Thymus (tissue), 11 donors: ENCODE data around the gene SUN1. TPM values are rescaled to one million over a fixed set of nuclear protein-coding genes. Genes with fewer than 3 reads are reported as not detected.

Source experiments
- DNase-seq, 9 donors: peaks; one replicate each; pipeline ENCODE4 v3.0.0-alpha.2; 2013; ENCODE audit warnings: low spot score in 9 of 9, low read depth in 6 of 9, missing footprints in 1 of 9
- H3K27ac ChIP-seq, 2 donors: one replicate each; pipeline ENCODE4 v1.5.1; 2013; ENCODE audit warnings: control low read depth in 1 of 2, low read depth in 1 of 2, low read length in 1 of 2, mild to moderate bottlenecking in 1 of 2, moderate library complexity in 1 of 2
- H3K27me3 ChIP-seq, 2 donors: one replicate each; pipeline ENCODE4 v1.5.1; 2013; ENCODE audit warnings: low read length in 1 of 2; ENCODE audit not compliant: control insufficient read depth in 2 of 2, insufficient read depth in 1 of 2
- H3K36me3 ChIP-seq, 2 donors: one replicate each; pipeline ENCODE4 v1.5.1; 2013; ENCODE audit warnings: low read length in 1 of 2, mild to moderate bottlenecking in 1 of 2, moderate library complexity in 1 of 2; ENCODE audit not compliant: control insufficient read depth in 2 of 2, insufficient read depth in 2 of 2
- H3K4me1 ChIP-seq, 2 donors: one replicate each; pipeline ENCODE4 v1.5.1; 2013; ENCODE audit warnings: low read length in 2 of 2; ENCODE audit not compliant: control insufficient read depth in 2 of 2, insufficient read depth in 2 of 2
- H3K4me3 ChIP-seq, 2 donors: one replicate each; pipeline ENCODE4 v1.5.1; 2013; ENCODE audit warnings: low read length in 2 of 2, control low read depth in 1 of 2, mild to moderate bottlenecking in 1 of 2
- H3K9me3 ChIP-seq, 2 donors: one replicate each; pipeline ENCODE4 v1.5.1; 2013; ENCODE audit warnings: low read length in 1 of 2, mild to moderate bottlenecking in 1 of 2; ENCODE audit not compliant: control insufficient read depth in 2 of 2, insufficient read depth in 1 of 2
- WGBS: extraction: QIAGEN DNeasy Blood & Tissue Kit; methylation state at CpG from one replicate; pipeline ENCODE4 v1.1.7; 2013; 5-methylcytosine and 5-hydroxymethylcytosine counted together
- polyA plus RNA-seq: library from polyadenylated mRNA; stranded (reverse); fragments of 200-250 nt; gene quantifications from one replicate; pipeline ENCODE4 v1.2.3, GENCODE V29; 2013
- total RNA-seq: library from RNA; stranded (reverse); fragments of 120-200 nt; gene quantifications from one replicate; pipeline ENCODE4 v1.2.4, GENCODE V29; 2013
- donor health status: healthy.

SUN1 gene
- total and polyA plus RNA-seq, 2 donors: 38.4 to 95.4 TPM

GRCh38 chr7:836429-836828, 4.2 kb downstream of the SUN1 start:
- H3K4me1 ChIP-seq: peaks cover 6 to 19% of the 10 kb centered on the region in 2 donors
- no peaks in the 10 kb centered on the region for H3K9me3 ChIP-seq
- H3K27me3 ChIP-seq: no peaks in the 10 kb centered on the region
- H3K4me3 ChIP-seq: no peak overlapping the region
- H3K36me3 ChIP-seq: peaks cover 17 to 32% of the 10 kb centered on the region in 2 donors
- no peak overlapping the region for H3K27ac ChIP-seq
- DNase-seq: no peak
- WGBS: 94% methylated on average over 5 of the region's 5 CpGs

GRCh38 chr7:837001-837400, 4.7 kb downstream of the SUN1 start:
- Histone ChIP-seq H3K27me3 (no peaks in the 10 kb centered on the region), H3K36me3 (peaks cover 20 to 35% of the 10 kb centered on the region in 2 donors), H3K4me1 (peaks cover 5 to 17% of the 10 kb centered on the region in 2 donors), H3K27ac (no peak overlapping the region), H3K9me3 (no peaks in the 10 kb centered on the region), H3K4me3 (no peak overlapping the region)
- DNase-seq: no peak
- 95% methylated on average over 19 of the region's 19 CpGs for WGBS

- Histone ChIP-seq H3K4me1 (peaks cover 0 to 7% of the 10 kb centered on the region in 2 donors), H3K36me3 (peaks cover 45 to 55% of the 10 kb centered on the region in 2 donors), H3K27me3 (no peaks in the 10 kb centered on the region), H3K27ac (no peak overlapping the region), H3K9me3 (no peaks in the 10 kb centered on the region), H3K4me3 (no peak overlapping the region)
- WGBS: 94% methylated on average over 24 of the region's 24 CpGs
- DNase-seq: no peak
These were observed 7.8 kb downstream of the SUN1 start for GRCh38 chr7:840001-840600.

- WGBS: 95% methylated on average over 16 of the region's 16 CpGs
- H3K9me3 ChIP-seq: peaks cover under 1 to 5% of the 10 kb centered on the region in 2 donors
- no peak overlapping the region for H3K27ac ChIP-seq
- H3K27me3 ChIP-seq: no peaks in the 10 kb centered on the region
- H3K4me3 ChIP-seq: no peak overlapping the region
- peaks cover 43 to 50% of the 10 kb centered on the region in 2 donors for H3K36me3 ChIP-seq
- H3K4me1 ChIP-seq: no peaks in the 10 kb centered on the region
- no peak for DNase-seq
These were observed 9.7 kb downstream of the SUN1 start for GRCh38 chr7:841943-842342.

- Histone ChIP-seq H3K27ac (no peak overlapping the region), H3K4me3 (no peak overlapping the region), H3K27me3 (no peaks in the 10 kb centered on the region), H3K36me3 (peaks cover 43 to 50% of the 10 kb centered on the region in 2 donors), H3K9me3 (peaks cover 1 to 8% of the 10 kb centered on the region in 2 donors), H3K4me1 (no peaks in the 10 kb centered on the region)
- 97% methylated on average over 8 of the region's 8 CpGs for WGBS
- no peak for DNase-seq
These were observed 10.3 kb downstream of the SUN1 start for GRCh38 chr7:842431-843031.

- Histone ChIP-seq H3K9me3 (peaks cover 1 to 13% of the 10 kb centered on the region in 2 donors), H3K4me1 (no peaks in the 10 kb centered on the region), H3K27ac (no peak overlapping the region), H3K27me3 (no peaks in the 10 kb centered on the region), H3K36me3 (peaks cover 43 to 49% of the 10 kb centered on the region in 2 donors), H3K4me3 (no peak overlapping the region)
- WGBS: 98% methylated on average over 17 of the region's 17 CpGs
- no peak for DNase-seq
These were observed 11.0 kb downstream of the SUN1 start for GRCh38 chr7:843230-843629.

GRCh38 chr7:844043-844442, 11.8 kb downstream of the SUN1 start:
- no peak for DNase-seq
- 99% methylated on average over 14 of the region's 14 CpGs for WGBS
- H3K36me3 ChIP-seq: peaks cover 40 to 46% of the 10 kb centered on the region in 2 donors
- H3K27me3 ChIP-seq: no peaks in the 10 kb centered on the region
- no peak overlapping the region for H3K27ac ChIP-seq
- H3K4me1 ChIP-seq: no peaks in the 10 kb centered on the region
- H3K9me3 ChIP-seq: peaks cover 1 to 13% of the 10 kb centered on the region in 2 donors
- no peak overlapping the region for H3K4me3 ChIP-seq

- Histone ChIP-seq H3K27ac (no peak overlapping the region), H3K4me1 (no peaks in the 10 kb centered on the region), H3K36me3 (peaks cover 42 to 48% of the 10 kb centered on the region in 2 donors), H3K4me3 (no peak overlapping the region), H3K9me3 (peaks cover 1 to 13% of the 10 kb centered on the region in 2 donors), H3K27me3 (no peaks in the 10 kb centered on the region)
- DNase-seq: no peak
- 94% methylated on average over 15 of the region's 15 CpGs for WGBS
These were observed 12.2 kb downstream of the SUN1 start for GRCh38 chr7:844514-844913.

GRCh38 chr7:845091-845490, 12.8 kb downstream of the SUN1 start:
- H3K27ac ChIP-seq: no peak overlapping the region
- DNase-seq: no peak
- H3K4me3 ChIP-seq: no peak overlapping the region
- 98% methylated on average over 22 of the region's 22 CpGs for WGBS
- H3K9me3 ChIP-seq: peaks cover 1 to 13% of the 10 kb centered on the region in 2 donors
- H3K4me1 ChIP-seq: no peaks in the 10 kb centered on the region
- no peaks in the 10 kb centered on the region for H3K27me3 ChIP-seq
- H3K36me3 ChIP-seq: peaks cover 41 to 50% of the 10 kb centered on the region in 2 donors
